T-helper 9 cell (primary cell): ENCODE data around the gene SLFN12.
"Not testable (repeated sequence)": the region's sequence is repeated elsewhere in the genome, so short reads cannot be mapped to it uniquely, and the experiment has no call there.

Source experiments
- DNase-seq: peaks from one replicate; pipeline ENCODE4 v3.0.0-alpha.2; 2020

Gene SLFN12

GRCh38 chr17:35407531-35407930, 24.8 kb downstream of the SLFN12 start:
- no peak for DNase-seq

- no peak for DNase-seq
Observed at GRCh38 chr17:35406568-35406967, 25.7 kb downstream of the SLFN12 start.

- DNase-seq: no peak
Observed at GRCh38 chr17:35404360-35404759, 27.9 kb downstream of the SLFN12 start.

GRCh38 chr17:35393783-35394182, 38.5 kb downstream of the SLFN12 start:
- DNase-seq: not testable (repeated sequence)

GRCh38 chr17:35390663-35391062, 41.6 kb downstream of the SLFN12 start:
- DNase-seq: no peak

- DNase-seq: no peak
Observed at GRCh38 chr17:35390156-35390555, 42.1 kb downstream of the SLFN12 start.

GRCh38 chr17:35387496-35387895, 44.8 kb downstream of the SLFN12 start:
- DNase-seq: no peak

- DNase-seq: no peak
Observed at GRCh38 chr17:35377706-35378105, 54.6 kb downstream of the SLFN12 start.

GRCh38 chr17:35377068-35377467, 55.2 kb downstream of the SLFN12 start:
- DNase-seq: no peak

GRCh38 chr17:35376245-35376644, 56.1 kb downstream of the SLFN12 start:
- DNase-seq: no peak

GRCh38 chr17:35374766-35375344, 57.4 kb downstream of the SLFN12 start:
- DNase-seq: no peak

GRCh38 chr17:35373984-35374765, 58.1 kb downstream of the SLFN12 start:
- peak; percentile 10 for DNase-seq

- peak; percentile 79 for DNase-seq
Observed at GRCh38 chr17:35373534-35373983, 58.7 kb downstream of the SLFN12 start, which contains the start of gene SLFN11. TSS of gene SLFN11 (minus strand) at chr17:35373621. CDS start at chr17:35363807, 9,814 bp downstream.

- peak; percentile 16 for DNase-seq
Observed at GRCh38 chr17:35372846-35373533, 59.3 kb downstream of the SLFN12 start.

- no peak for DNase-seq
Observed at GRCh38 chr17:35371934-35372333, 60.4 kb downstream of the SLFN12 start.

GRCh38 chr17:35368081-35368830, 64.0 kb downstream of the SLFN12 start:
- DNase-seq: no peak

GRCh38 chr17:35361027-35361426, 71.3 kb downstream of the SLFN12 start:
- no peak for DNase-seq
